ENCODE results near the gene PCSK9. TPM values are rescaled to one million over a fixed set of nuclear protein-coding genes. Genes with fewer than 3 reads are reported as not detected.

The PCSK9 gene
- total and polyA plus RNA-seq, 7 donors, result under 0.01 to 0.03 TPM; not detected in 5

DNA sequence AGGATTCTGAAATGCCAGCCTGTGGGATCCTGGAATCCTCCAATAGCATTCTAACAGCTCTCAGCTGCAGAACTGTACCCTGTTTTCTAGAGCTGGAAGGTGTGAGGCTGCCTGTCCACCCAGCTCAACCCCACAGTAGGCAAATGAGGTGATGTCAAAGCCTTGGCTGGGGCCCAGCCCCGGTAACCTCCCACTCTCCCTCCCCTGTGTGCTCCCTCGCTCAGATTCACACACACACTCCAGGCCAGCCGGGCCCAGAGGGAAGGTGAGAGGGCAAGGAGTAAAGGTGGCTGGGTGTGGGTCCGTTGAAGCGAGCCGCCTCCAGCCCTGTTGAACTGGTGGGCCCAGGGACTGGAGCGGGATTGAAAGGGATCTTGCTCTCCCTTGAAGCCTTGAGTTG is 40.7 kb upstream of the PCSK9 start, which contains the start of gene BSND:
TSS of gene BSND (plus strand) at position 257 of the 400 bp plus-strand sequence. CDS start 254 bp downstream, outside the sequence.
- Histone ChIP-seq H3K36me3 (ENCODE audit: insufficient read depth in 1 of 2, low read depth in 1 of 2) (no peaks in the 10 kb centered on the region), H3K27ac (no peak within 1 kb of the TSS), H3K9me3 (no peaks in the 10 kb centered on the region), H3K4me1 (no peaks in the 10 kb centered on the region), H3K4me3 (no peak within 1 kb of the TSS), H3K27me3 (ENCODE audit: insufficient read depth in 3 of 3, low read length in 2 of 3) (peaks cover 0 to 18% (median 4%) of the 10 kb centered on the region in 3 donors)
- no peak for ATAC-seq
- TF ChIP-seq, protein P1, sequence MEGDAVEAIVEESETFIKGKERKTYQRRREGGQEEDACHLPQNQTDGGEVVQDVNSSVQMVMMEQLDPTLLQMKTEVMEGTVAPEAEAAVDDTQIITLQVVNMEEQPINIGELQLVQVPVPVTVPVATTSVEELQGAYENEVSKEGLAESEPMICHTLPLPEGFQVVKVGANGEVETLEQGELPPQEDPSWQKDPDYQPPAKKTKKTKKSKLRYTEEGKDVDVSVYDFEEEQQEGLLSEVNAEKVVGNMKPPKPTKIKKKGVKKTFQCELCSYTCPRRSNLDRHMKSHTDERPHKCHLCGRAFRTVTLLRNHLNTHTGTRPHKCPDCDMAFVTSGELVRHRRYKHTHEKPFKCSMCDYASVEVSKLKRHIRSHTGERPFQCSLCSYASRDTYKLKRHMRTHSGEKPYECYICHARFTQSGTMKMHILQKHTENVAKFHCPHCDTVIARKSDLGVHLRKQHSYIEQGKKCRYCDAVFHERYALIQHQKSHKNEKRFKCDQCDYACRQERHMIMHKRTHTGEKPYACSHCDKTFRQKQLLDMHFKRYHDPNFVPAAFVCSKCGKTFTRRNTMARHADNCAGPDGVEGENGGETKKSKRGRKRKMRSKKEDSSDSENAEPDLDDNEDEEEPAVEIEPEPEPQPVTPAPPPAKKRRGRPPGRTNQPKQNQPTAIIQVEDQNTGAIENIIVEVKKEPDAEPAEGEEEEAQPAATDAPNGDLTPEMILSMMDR (IDR thresholded peaks at IDR 0.05), result no peak
- intact Hi-C loops (cut with DNase I), result no loop called here
- DNase-seq, result no peak
- WGBS, 3 donors, result 66 to 78% (median 67%) methylated on average over 7 of the region's 7 CpGs

DNA sequence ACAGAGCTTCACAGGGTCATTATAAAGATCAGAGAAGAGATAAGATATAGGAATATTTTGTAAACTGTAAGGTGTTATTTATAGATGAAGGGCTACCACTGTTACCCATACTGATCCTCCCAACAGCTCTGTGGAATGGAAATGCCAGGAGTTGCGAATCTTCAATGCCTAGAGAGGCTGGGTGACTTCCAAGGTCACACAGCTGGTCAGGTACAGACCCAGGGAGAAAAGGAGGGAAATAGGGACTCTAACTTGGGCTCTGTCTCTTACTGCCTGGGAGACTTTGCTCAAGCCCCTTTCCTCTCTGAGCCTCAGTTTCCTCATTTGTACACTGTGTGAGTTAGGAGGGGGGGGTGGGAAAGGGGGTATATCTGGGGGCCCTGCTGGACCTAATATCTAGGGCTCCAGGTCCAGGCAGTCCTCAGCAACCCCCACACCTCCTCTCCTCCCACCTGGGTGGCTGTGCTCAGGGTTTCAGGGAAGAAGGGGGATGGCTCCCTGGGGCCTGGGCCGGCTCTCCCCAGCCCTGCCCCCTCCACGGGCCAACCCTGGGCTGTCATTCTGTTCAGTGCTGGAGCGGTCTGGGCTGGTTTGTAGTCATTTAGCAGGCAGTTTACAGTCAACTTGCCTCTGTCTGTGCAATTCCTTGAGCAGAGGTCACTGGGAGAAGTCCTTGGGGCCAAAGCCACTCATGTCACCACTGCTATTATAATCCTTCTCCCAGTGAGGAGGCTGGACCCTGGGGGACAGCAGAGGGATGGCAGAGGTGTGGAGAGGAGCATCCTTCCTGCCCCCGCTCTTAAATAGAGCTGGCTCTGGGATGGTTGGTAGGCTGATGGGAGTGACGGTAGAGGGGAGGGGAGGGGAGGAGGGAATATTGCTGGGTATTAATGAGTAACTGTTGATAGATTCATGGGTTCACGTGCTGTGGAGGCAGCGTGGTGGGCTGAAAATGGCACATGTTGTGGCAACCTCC is 39.0 kb upstream of the PCSK9 start:
- Histone ChIP-seq H3K4me3 (no peak overlapping the region), H3K4me1 (no peaks in the 10 kb centered on the region), H3K27me3 (ENCODE audit: insufficient read depth in 3 of 3, low read length in 2 of 3) (peaks cover 0 to 18% (median 4%) of the 10 kb centered on the region in 3 donors), H3K9me3 (no peaks in the 10 kb centered on the region), H3K27ac (no peak overlapping the region), H3K36me3 (ENCODE audit: insufficient read depth in 1 of 2, low read depth in 1 of 2) (no peaks in the 10 kb centered on the region)
- WGBS, 3 donors, result 57 to 63% (median 62%) methylated on average over 8 of the region's 8 CpGs
- no peak for ATAC-seq
- intact Hi-C loops (cut with DNase I), result no loop called here
- TF ChIP-seq, protein P1 (IDR thresholded peaks at IDR 0.05), result no peak
- DNase-seq, result no peak

DNA sequence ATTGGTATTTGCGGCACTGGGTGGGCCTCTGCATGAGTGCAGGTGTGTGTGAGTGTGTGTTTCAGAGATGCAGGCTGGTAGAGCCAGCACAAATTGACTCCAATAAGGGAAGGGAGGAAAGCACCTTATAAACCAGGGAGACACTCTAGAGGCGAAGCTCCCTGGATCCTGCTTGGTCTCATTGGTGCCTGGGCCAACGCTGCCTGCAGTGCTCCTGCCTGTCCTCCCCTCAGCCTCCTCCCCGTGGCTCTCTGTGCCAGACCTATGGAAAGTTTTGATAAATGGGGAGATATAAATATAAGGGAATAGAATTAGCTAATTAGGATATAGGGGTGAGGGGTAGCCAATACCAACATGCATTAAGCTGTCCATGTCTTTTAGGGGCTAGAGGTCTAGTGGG is 38.0 kb upstream of the PCSK9 start:
- Histone ChIP-seq H3K4me3 (no peak overlapping the region), H3K4me1 (no peaks in the 10 kb centered on the region), H3K27ac (no peak overlapping the region), H3K36me3 (ENCODE audit: insufficient read depth in 1 of 2, low read depth in 1 of 2) (no peaks in the 10 kb centered on the region), H3K27me3 (ENCODE audit: insufficient read depth in 3 of 3, low read length in 2 of 3) (peaks cover 0 to 18% (median 4%) of the 10 kb centered on the region in 3 donors), H3K9me3 (no peaks in the 10 kb centered on the region)
- TF ChIP-seq, protein P1 (IDR thresholded peaks at IDR 0.05), result no peak
- 93 to 96% (median 94%) methylated on average over 4 of the region's 4 CpGs for WGBS, 3 donors
- ATAC-seq, result no peak
- DNase-seq, result no peak
- intact Hi-C loops (cut with DNase I), result no loop called here

DNA sequence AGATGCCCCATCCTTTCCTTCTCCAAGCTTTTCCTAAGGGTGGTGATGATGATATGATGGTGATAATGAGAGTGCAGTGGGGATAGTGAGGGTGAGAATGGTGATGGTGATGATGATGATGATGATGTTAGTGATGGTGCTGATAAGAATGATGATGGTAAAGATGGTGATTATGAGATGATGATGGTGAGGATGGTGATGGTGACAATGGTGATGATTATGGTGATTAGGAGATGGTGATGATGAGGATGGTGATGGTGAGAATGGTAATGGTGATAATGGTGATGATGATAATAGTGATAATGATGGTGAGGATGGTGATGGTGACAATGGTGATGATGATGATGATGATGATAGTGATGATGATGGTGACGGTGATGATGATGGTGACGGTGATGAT is 36.7 kb upstream of the PCSK9 start:
- no peak for ATAC-seq
- intact Hi-C loops (cut with DNase I), result no loop called here
- Histone ChIP-seq H3K27ac (no peak overlapping the region), H3K36me3 (ENCODE audit: insufficient read depth in 1 of 2, low read depth in 1 of 2) (no peaks in the 10 kb centered on the region), H3K4me1 (no peaks in the 10 kb centered on the region), H3K27me3 (ENCODE audit: insufficient read depth in 3 of 3, low read length in 2 of 3) (peaks cover 0 to 9% (median 0%) of the 10 kb centered on the region in 3 donors), H3K4me3 (no peak overlapping the region), H3K9me3 (no peaks in the 10 kb centered on the region)
- DNase-seq, result no peak
- TF ChIP-seq, protein P1 (IDR thresholded peaks at IDR 0.05), result no peak
- 34 to 56% (median 46%) methylated on average over 2 of the region's 2 CpGs for WGBS, 3 donors
